Activated CD4-positive, alpha-beta T cell treated with anti-CD3 and anti-CD28 coated beads, Interleukin-2, amount 50 U/mL, for 1 hour (primary cell): ENCODE measurements around the gene CD36.

Experiments used
- DNase-seq: peaks from one replicate; pipeline ENCODE4 v3.0.0-alpha.2; 2020

CD36 gene

DNA sequence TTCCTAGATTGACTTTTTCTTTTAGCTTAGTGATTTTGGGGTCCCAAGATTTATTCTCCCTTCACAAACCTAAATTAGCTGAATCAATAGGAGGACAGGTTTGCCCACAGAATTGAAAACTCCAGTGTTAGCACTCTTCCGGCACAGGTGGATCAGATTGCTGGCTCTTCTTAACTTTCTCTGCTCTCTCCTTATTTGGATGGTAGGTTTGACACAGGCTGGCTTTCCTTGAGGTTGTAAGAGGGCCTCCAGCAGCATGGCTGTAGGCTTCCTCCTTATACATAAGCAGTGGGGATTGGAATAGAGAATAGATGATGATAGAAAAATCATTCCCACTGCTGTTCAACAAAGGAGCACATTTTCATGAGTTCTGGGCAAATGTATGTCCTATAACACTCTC is 9.4 kb upstream of the CD36 start:
- DNase-seq = no peak

DNA sequence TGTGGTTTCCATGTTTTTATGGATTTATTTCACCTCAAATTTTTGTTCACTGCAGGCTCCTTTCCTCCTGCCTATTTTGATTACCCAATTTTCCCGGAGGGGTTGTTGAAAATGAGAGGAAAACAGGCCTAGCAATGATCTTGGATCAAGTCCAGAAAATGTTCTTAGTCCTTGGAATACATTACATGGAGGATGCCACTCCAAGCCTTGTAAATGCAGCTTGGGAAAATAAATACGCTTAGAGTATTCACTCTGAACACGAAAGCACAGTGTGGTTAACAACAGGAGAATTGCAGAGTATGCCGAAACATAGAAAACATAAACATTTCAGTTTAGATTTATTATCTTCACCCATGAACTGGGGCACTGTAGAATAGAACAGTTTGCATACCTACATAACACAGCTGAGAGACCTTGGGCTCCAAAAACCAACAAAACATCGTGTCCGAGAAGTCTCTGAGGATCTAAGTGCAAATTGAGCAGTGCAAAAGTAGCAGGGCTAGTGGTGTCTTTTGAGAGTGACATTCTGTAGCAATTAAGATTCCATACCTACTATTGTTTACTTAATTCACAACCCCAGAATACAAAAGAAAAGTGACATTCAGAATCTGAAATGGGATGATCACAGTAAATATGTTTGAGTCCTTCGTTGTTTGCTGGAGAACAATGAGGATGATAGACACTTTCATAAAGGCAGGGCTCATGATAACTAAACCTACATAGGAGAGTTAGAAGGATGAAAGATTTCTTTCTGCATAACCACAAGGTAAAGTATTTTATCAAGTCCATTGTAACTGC is 7.6 kb upstream of the CD36 start:
- DNase-seq = no peak

DNA sequence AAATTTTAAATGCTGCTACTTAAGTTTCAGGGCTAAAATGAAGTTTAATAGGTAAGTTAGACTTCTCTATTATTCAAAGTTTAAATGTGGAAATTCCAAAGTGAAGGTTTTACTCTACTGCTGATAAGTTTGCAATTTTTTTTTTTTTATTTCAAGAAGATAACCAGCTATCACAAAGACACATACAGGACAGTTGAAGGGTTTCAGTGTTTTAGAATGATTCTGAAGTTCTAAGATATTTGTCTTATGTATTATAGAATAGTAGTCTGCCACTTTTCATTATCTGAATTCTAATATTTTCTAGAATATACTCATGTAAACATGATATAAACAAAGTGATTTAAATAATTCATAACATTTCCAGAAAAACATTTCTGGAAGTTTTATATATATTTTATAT is 7.0 kb upstream of the CD36 start:
- DNase-seq = no peak

DNA sequence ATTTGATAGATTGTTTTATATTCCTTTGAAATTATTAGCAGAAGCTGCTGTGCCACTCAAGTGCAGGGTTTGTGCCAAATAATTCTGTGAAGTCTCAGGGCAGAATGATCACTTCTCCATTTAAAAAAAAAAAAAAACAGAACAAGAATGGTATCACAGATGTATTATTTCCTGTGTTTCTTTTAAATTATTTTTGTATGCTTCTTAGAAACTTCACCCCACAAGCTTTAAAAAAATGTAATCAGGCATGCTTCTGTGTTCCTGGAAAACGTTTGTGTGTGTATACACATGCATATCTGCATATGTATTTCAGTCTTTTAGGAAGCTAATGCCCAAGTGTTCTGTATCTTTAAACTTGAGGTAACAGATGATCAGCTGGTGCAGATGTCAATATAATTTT is 6.3 kb upstream of the CD36 start:
- DNase-seq = no peak

DNA sequence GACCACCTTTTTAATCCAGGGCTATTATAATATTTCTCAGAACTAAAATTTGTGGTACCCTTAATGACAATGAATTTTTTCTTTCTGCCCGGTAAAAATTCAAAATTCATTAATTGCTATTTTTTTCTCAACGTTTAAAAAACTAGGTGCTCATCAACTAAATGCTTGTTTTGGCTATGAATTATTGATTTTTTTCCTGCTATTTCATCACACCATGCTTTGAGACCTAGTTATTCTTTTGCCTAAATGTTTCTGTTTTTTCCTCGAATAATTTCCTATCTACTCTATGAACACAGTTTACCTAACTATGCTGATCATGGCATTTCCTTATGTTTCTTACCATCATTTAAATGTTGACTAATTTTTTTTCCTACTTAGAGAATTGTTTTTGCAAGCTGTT is 5.6 kb upstream of the CD36 start:
- no peak for DNase-seq

DNA sequence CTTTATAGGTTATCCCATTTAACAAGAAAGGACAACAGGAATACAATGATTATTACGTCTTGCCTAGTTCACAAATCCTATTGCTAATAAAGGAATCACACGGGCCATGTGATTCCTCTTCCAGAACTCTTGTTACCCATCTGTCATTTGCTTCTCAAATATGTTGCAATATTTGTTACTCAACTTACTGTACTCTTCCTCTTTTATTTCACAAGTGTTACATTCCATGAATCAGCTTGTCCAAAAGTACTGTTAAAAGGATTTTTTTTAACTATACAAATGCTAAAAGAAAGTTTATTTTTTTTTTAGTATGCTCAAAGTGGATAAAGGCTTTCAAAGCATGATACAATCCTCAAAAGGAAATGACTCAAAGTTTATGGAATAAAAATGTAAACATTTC is 3.9 kb upstream of the CD36 start:
- no peak for DNase-seq

DNA sequence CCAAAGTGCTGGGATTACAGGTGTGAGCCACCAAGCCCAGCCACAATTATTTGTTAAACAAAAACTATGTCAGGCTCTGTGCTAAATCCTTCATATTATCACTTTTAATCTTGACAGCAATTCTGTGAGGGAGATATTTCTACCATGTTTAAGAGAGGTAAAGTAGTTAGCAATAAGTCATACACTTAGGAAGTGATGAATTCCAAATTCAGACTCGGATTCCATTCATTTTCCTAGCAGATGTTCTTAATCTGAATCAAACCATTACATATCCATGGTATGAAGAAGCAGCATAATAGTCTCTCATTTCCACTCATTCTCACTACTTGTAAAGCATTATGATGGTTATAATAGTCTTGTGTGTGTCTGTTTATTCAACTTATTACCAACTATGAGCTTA is 2.9 kb upstream of the CD36 start:
- DNase-seq = no peak

DNA sequence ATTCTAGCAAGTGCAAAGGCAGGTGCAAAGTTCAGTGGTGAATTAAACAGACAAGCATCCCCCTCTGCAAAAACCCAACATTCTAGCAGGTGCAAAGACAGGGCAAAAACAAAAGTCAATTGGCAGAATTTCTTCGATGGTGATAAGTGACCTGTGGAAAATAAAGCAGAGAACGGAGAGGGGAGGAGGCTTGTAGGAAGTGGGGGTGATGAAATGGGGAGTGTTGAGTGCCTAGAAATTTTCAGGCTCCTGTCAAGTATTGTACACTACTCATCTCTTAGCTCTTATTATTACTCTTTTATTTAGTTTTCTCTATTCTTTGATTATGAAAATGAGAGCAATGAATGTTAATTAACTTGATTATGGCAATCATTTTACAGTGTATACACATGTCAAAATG is 2.4 kb upstream of the CD36 start:
- no peak for DNase-seq

DNA sequence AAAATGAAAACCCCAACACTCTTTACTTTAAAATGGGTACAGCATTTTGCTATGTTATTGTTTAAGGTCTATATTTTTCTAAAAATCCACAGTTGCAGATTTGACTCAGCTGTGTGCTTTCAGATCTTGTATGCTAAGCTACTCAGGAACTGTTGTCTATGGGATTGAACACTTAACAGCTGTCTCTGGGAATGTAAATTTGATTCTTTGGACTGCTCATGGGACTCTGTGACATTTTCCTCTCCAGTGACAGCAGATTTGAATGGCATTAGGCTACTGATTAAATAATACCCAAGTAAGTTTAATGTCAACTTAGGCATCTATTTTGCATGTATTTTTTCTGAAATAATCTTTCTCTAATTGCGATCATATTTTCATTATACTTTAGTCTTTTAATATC is 1.7 kb upstream of the CD36 start:
- DNase-seq = no peak

DNA sequence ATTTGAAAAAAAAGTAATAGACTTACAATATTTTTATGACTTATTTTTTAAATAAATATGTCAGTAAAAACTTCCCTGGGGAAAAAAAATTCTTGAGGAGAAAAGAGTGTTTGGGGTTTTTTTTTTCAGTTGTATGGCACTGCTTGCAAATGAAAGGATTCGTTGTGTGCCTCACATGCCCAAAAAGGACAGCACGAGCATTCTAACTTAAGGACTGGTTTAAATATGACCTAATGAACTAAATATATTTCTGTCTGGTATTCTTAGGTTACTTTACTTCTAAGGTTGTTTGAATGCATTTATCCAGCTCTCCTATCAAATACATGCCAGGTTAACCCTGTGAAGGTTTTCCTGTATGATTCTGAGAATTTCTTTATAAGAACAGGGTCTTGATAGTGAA is 988 bp upstream of the CD36 start:
- DNase-seq = no peak

DNA sequence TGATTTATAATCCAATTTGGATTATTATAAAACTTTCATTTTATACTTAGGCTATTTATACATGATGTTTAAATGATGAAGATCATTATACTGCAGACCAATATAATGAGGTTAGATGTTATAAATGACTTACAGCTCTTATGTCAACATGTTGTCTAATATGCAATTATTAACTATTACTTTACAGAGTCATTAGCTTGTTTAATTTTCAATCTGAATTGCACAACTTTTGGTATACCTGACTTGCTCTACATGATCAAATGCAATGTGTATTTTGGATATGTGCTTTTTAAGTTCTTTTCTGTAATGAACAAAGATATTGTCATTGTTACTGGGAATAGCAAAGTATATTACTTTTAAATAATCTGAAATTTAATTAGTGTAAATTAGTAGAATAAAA is 569 bp downstream of the CD36 start:
- no peak for DNase-seq

DNA sequence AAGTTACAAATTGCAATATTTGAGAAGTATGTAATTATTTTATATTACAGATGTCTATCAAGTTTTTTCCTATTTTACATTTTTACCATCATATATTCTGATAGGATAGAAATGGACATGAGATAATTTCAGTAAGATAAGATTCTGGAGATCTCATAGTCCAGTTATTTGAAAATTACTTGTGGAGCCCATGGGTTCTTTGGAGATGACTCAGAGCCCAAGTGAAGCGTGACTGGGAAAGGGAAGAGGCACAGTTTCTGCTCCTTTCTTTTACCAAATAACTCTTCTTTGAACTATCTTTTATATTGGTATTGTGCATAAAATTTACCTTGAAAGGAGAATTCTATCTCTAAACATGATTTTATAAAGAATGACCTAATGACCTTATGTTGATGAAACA is 2.4 kb downstream of the CD36 start:
- DNase-seq = no peak

DNA sequence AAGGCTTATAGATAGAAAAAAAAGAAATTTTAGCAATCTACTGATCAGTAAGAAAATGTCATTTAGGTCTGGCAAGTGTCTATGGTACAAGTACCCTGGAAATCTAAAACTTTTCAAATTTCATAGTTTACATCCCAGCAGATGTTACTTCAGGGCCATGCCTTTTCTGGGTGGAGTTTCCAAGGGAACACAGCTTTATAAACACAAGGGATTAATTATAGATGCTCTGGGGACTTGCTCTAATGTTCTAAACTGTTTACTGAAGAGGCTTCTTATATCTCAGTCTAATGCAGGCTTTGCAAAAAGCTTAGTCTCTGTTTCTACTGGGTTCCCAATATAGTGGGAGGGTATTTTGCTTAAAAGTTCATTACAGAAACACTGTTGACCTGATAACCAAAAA is 3.1 kb downstream of the CD36 start:
- no peak for DNase-seq

DNA sequence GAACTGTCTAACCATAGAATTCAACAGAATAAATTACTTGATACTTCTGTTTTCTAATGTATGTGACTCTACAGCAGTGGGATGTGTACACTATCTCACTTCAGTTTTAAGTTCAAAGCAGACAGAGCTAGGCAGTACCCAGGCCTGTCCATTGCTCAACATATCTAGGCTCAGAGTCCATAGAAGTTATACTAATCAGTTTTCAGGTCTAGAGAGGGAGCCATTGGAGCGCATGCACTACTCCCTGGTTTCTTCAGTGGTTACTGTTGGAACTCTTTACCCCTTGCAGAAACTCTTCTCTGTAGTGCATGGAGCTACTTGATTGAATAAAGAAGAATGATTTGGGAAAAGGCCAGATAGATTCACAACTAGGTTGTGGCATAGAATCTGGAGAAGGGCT is 4.4 kb downstream of the CD36 start:
- DNase-seq = no peak

DNA sequence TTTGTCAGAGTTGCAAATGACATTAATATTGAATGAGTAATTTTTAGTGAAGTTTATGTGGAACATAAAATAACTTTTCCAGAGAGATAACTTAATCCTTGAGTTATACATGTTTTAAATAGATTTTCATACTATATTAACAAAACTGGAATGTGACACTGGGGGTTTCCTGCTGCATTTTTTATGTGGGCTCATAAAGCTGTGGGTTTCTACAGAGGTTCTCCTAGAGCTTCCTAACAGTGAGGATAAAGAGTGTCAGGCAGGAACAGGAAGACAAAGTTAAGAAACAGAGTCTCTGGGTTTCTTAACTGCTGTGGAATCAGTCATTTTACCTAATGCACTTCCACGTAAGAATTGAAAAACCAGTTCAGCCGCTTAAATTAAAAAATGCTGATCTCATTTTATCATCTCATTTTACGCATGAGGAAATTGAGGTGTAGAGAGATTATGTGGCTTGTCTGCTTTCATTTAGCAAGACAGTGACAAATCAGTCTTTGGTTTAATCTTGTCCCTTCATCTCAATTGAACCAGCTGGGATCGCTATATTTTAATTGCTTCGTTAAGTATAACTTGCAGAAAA is 5.0 kb downstream of the CD36 start:
- DNase-seq = no peak

DNA sequence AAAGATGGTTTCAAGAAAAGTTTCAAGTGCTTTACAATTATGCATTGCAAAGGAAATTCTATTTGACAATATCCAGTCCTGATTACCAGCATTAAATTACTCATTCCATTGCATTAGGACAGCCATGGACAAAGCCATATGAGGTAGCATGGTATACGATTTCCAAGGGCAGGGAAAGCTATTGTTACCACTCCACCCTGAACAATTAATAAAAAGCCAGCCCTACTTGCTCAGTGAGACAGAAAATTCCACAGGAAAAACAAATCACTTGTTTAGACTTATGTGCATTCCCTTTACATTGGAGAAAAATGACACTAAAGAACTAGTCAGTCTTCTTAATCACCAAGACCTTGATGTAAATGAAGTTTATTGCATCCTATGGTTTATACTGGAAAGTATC is 5.6 kb downstream of the CD36 start:
- DNase-seq = no peak

DNA sequence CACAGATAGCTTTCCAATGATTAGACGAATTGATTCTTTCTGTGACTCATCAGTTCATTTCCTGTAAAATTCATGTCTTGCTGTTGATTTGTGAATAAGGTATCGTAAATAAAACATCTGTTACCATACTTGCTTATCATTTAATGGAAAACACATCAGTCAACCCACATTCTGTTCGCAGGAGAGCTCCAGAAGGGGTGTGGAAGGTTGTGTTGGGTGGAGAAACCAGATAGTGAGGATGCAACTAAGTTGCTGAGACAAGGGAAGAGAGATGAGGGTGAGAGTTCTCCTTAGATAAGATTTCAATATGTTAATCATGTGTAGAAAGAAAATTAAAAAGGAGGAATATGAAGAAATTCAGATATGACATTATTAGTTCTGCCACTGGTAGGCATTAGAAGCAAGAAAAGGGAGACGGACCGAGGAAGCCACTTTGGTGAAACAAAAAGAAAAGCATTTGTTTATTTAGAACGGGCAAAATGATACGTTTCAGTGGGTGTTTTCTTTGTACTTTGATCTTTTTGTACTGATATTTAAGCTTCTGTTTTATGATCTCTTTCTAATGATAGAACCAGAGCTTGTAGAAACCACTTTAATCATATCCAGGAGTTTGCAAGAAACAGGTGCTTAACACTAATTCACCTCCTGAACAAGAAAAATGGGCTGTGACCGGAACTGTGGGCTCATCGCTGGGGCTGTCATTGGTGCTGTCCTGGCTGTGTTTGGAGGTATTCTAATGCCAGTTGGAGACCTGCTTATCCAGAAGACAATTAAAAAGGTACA is 7.8 kb downstream of the CD36 start:
- no peak for DNase-seq

DNA sequence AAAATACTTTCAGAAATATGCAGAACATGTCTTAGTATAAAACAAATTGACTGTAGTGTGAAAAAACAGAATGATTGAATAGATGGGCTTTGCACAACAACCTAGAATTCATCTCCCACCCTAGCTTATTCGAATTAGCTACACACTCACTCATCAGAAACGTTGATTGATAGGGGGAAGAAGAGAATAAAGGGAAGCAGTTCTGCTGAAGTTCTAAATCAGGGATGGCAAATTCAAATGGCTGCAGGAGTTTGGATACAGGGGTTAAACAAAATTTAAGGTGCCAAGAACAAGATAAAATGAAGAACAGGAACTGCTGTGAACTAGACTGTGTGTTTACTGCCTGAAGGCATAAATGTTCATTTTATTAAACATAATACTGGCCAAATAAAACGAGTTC is 9.0 kb downstream of the CD36 start:
- DNase-seq = no peak

DNA sequence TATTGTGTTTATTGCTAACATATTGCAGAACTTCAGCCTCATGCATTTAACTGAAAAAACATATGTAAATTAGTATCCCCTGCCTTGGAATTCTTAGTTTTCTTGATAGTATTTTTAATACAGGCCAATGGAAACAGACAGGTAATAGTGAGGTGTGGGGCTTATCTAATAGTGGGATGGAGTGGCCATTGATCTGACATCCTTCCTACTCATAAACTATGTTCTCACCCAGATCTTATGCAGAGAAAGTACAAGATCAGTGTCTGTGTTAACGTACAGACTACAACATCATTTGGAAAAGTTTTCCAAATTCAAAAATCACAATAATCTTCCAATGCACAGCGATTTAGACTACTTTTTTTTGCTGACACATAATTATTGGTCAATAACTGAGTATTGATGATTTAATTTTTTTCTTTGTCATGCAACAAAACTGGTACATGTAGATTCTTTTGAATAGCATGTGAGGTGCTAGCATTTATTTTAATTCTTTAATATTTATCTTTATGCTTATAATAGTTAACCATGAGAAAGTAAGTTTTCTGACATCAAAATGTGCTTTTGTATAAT is 9.7 kb downstream of the CD36 start:
- DNase-seq = no peak

DNA sequence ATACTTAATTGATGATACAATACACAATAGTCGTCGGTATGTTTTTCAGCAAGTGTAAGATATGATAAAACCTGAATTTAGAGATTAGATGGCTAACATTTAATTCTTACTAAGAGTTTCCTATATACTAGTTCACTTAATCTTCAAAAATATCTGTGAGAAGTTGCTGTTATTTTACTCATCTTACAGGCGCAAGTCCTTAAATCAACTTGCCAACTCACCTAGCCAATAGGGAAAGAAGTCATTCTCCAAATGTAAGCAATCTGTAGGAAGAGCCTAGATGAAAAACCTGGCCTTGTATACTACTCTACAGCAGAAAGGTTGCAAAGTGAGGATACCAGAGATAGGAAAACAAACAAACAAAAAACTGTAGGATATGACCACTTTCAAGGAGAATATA is 10.6 kb downstream of the CD36 start:
- DNase-seq = no peak

DNA sequence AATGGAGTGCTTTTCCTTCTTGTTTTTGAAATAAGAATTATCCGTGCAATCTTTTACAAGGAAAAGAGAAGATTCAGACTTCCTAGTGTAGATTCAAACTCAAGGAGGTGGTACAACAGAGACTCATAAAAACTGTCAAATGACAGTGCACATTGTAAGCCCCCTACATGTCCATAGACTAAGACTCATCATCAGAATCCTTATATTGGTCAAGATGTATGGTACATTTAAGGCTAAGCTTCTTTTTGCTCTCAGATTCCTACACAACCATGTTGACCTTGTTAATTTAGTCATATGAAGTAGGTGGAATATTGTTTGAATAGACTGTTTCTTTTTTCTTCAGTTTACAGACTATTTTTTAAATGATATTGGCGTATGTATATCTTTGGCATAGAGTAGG is 11.6 kb downstream of the CD36 start:
- no peak for DNase-seq

DNA sequence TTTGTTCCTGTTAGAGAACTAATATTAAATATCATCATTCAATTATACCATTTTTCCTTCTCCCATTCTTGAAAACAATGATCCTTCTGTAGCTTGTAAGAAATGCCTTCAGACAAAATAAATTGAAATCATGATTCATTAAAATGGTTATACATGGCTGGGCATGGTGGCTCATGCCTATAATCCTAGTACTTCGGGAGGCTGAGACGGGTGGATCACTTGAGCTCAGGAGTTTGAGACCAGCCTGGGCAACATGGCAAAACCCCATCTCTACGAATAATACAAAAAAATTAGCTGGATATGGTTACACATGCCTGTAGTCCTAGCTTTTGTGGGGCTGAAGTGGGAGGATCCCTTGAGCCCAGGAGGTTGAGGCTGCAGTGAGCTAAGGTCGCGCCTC is 13.0 kb downstream of the CD36 start:
- DNase-seq = no peak

DNA sequence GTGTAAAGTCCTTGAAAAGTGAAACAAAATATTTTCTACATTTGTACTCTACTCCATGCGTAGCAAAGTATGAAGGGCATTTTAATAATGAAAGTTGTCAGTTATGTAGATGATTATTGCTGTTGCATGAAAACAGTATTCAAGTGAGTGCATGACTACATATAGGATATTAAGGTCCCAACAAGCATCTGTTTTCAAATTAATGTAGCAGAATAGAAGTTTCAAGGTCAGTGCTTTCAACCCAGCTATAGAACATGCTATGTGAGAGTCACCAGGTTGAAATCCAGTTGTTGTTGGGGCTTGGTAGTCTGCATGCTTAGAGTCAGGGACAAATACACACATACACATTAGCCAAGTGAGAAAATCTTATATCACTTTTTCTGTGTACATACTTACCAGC is 14.8 kb downstream of the CD36 start:
- no peak for DNase-seq

DNA sequence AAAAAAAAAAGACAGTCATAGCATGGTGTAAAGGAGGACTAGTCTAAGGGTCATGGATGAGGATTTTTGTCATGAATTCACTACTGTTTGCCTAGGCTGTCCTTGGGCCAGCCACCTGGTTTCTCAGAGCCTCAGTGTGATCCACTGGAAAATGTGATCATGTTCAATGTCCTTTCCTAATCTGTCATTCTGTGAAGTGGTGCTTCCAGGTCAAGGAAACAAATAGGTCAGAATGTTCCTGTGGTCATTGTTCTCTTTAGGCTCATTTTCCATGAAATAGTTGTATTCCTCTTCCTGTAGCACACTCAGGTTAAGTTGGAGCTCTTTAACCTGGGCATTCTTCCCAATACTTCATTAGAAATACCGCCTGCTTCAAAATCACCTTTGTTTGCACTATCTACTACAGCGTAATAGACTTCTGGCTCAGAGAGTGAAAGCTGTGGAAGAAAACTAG is 16.5 kb downstream of the CD36 start:
- DNase-seq = no peak
